22Rv1 (cell line): ENCODE results near the gene GYS2.
"Not testable (repeated sequence)": the region's sequence is repeated elsewhere in the genome, so short reads cannot be mapped to it uniquely, and the experiment has no call there.

Experiments
- H3K27ac ChIP-seq: fragments of 450-650 bp; 2 replicates; pipeline ENCODE4 v1.5.1; 2017
- ZFX ChIP-seq: fragments of 450-650 bp; IDR thresholded peaks from 2 replicates; pipeline ENCODE4 v1.6.1; 2017; ENCODE audit warnings: antibody characterized with exemption, borderline replicate concordance
- TF ChIP-seq, protein P1 (sequence below): fragments of 450-650 bp; IDR thresholded peaks from 2 replicates; pipeline ENCODE4 v1.5.1; 2017; ENCODE audit warnings: mild to moderate bottlenecking

Gene GYS2

DNA sequence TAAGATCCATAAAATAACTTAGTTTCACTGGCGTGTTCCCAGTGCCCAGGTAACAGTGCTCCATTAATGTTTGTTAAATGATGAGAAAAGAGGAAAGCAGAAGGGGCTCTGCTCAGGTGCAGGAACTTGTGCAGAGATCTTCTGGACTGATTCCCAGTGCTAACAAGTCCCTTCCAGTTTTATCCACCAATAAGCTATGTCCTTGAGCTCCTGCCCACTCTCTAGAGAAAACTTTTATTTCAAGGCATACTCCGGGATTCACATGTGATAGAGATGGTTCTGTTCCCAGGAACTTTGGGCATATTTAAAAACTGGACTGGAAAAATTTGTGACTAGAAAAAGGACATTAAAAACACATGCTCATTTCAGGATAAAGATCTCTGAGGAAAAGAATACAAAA is 1.9 kb downstream of the GYS2 start:
- no peak overlapping the region for H3K27ac ChIP-seq
- no peak for TF ChIP-seq ZFX
- TF ChIP-seq, protein P1, sequence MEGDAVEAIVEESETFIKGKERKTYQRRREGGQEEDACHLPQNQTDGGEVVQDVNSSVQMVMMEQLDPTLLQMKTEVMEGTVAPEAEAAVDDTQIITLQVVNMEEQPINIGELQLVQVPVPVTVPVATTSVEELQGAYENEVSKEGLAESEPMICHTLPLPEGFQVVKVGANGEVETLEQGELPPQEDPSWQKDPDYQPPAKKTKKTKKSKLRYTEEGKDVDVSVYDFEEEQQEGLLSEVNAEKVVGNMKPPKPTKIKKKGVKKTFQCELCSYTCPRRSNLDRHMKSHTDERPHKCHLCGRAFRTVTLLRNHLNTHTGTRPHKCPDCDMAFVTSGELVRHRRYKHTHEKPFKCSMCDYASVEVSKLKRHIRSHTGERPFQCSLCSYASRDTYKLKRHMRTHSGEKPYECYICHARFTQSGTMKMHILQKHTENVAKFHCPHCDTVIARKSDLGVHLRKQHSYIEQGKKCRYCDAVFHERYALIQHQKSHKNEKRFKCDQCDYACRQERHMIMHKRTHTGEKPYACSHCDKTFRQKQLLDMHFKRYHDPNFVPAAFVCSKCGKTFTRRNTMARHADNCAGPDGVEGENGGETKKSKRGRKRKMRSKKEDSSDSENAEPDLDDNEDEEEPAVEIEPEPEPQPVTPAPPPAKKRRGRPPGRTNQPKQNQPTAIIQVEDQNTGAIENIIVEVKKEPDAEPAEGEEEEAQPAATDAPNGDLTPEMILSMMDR = no peak

DNA sequence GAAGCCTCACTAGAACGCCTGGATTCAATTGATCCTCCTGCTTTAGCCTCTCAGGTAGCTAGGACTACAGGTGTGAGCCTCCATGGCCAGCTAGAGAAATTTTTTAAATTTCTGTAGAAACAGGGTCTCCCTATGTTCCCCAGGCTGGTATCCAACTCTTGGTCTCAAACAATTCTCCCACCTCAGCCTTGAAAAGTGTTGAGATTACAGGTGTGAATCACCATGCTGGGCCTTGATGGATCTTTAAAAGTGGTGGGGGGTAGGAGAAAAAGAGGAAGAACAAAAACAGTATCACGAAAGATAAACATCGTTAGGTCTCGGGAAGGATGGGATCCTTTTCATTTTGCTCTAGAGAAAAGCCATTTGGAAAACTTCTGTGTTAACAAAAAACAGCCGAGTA is 4.5 kb downstream of the GYS2 start:
- no peak for TF ChIP-seq ZFX
- TF ChIP-seq, protein P1 = no peak
- H3K27ac ChIP-seq = no peak overlapping the region

DNA sequence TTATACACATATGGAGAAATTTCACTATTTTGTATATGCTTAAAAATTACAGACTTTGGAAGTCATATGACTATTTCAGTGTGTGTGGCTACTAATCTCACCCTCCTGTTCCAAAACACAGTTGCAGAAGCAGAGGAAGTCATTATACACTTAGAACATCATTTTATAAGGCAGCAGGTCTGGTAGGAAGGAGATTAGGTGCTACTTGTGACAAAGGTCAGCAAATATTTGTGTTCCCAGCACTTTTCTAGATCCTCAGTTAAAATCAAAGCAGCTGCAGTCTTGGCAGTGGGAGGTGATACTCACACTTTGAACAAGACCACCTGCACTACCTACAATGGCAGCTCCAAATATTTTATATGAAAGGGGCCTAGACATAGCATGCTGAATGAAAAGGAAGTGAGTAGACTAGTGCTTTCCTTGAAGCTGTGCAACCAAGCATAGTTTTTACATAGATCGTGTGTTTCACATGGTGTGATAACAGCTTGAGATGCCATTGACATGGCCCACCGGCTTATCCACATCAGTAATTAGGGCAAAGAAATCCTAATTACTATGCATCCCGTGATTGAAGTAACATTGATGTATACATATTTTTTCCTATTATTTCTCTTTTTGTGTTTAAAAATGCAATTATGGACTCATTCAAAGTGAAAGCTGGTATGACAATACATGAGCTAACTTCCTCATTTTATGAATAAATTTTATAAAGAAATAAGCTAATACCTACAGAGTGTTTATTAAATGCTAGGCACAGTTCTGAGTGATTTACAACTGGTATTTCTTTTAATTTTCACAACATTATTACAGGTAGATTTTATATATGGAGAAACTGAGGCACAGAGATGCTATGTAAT is 5.3 kb downstream of the GYS2 start:
- H3K27ac ChIP-seq = no peak overlapping the region
- TF ChIP-seq, protein P1 = no peak
- no peak for TF ChIP-seq ZFX

DNA sequence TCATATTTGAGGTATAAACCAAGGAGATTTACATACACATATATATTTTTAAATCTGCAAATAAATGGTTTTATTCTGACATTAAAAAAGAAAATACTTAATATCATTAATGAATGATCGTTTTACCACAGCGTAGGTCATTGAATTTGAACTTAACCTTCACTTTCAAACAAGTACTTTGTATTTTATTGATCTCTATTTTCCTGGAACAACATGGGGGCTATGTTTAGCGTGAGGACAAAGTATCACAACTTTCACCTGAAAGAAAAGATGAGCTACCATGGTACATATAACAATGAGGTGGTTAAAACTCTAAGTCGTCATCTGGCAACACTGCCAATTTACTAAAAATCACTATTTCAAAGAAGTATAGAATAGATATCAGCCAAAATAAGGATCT is 6.0 kb downstream of the GYS2 start:
- no peak for TF ChIP-seq ZFX
- TF ChIP-seq, protein P1 = no peak
- H3K27ac ChIP-seq = no peak overlapping the region

DNA sequence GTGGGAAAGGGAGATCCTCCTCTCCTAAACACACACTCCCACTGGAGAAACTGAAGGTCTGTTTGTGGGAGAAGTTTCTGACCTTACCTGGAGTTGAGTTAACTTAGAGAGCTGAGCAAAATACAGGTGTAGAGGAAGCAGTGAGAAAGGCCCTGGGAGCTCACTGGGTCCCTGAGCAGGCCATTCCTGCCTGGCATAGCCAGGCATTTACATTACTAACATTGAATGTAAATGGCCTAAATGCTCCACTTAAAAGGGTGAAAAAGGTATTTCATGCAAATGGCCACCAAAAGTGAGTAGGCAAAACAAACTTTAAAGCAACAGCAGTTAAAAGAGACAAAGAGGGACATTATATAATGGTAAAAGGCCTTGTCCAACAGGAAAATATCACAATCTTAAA is 9.3 kb downstream of the GYS2 start:
- not testable (repeated sequence) for H3K27ac ChIP-seq

DNA sequence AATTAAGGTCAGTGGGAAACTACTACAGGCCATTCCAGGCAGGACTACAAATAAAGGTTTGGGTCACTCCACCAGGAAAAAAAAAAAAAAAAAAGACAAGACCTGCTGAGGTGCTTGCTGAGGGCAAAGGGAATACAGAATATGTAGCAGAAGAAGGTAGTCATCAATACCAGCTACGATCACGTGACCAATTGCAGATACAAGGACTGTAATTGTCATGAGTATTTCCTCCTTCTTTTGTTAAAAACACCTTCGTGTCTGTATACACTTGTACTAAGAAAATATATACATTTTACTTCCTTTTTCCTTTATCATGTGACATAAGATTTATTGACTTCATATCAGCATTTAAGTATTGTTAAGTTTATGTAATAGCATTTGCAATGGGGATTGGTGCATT is 19.2 kb downstream of the GYS2 start:
- TF ChIP-seq, protein P1 = no peak
- TF ChIP-seq ZFX = no peak
- no peak overlapping the region for H3K27ac ChIP-seq

DNA sequence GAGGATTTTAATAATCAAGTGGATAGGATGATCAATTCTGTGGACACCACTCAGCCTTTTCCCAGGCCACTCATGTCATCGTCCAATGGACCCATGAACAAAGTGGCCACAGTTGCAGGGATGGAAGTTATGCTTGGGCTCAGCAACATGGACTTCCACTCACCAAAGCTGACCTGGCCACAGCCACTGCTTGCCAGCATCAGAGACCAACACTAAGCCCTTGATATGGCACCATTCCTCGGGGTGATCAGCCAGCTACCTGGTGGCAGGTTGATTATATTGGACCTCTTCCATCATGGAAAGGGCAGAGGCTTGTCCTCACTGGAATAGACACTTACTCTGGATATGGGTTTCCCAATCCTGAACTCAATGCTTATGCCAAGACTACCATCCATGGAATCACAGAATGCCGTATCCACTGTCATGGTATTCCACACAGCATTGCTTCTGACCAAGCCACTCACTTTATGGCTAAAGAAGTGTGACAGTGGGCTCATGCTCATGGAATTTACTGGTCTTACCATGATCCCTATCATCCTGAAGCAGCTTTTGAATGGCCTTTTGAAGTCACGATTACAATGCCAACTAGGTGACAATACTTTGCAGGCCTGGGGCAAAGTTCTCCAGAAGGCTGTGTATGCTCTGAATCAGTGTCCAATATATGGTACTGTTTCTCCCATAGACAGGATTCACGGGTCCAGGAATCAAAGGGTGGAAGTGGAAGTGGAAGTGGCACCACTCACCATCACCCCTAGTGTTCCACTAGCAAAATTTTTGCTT is 20.1 kb downstream of the GYS2 start:
- not testable (repeated sequence) for H3K27ac ChIP-seq

DNA sequence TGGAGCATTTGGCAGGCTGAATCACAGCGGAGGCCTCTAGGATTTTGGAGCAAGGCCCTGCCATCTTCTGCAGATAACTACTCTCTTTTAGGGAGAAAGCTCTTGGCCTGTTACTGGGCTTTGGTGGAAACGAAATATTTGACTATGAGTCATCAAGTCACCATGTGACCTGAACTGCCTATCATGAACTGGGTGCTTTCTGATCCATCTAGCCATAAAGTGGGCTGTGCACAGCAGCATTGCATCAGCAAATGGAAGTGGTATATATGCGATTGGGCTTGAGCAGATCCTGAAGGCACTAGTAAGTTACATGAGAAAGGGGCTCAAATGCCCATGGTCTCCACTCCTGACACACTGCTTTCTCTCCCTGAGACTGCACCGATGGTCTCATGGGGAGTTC is 21.1 kb downstream of the GYS2 start:
- no peak overlapping the region for H3K27ac ChIP-seq
- no peak for TF ChIP-seq ZFX
- TF ChIP-seq, protein P1 = no peak
